GM21360 (cell line): ENCODE data around the gene GRIK3.
"Not testable (repeated sequence)": the region's sequence is repeated elsewhere in the genome, so short reads cannot be mapped to it uniquely, and the experiment has no call there.

ENCODE experiments used
- ATAC-seq: cut with Tn5 transposase; IDR thresholded peaks from one replicate; pipeline ENCODE4 v1.9.1; 2021; ENCODE audit warnings: mild to moderate bottlenecking, moderate library complexity; ENCODE audit not compliant: unreplicated experiment

Gene GRIK3

DNA sequence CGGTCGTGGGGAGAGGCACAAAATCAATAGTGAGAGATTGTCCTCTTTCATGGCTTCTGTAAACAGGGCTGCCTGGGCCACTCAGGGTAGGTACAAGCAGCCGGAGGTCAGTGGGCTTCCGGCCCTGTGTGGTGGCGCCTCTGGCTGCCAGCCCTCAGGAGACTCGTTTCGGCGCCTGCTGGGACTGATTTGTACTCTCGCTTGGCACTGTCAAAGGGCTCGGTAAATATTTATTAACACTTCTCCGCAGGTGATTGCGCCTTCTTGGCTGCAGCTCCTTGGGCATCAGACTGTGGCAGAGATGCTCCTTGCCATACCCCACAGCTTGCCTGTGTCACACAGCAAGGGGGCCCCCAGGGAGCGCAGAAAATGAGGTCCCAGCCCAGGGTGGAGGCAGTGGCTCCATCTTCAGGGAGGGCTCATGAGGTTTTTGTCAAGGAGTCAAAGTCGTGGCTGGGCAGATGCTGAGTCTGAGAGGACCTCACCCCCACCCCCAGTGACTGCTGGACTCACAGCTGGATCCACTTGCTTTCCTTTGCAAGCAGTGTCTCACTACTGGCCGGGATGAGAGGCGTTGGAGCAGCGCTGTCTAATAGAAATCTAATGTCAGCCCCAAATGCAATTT, 262.5 kb downstream of the GRIK3 start:
- no peak for ATAC-seq

DNA sequence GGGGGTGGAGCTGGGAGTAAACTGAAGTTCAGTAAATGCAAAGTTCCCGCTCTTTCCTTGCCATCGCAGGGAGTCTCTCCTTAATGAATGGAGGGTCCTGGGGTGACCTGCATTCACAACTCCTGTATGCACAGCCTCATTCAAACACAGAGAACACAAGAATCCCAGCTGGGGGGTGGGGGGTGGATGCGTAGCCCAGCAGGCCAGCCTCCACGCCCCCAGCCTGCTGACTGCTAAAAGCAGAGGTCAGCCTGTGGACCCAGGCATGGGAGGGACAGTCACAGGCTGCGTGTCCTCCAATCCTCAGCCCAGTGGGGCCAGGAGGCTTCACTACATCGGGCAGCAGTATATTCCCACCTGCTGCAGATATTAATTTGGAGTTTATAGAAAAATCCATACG, 263.1 kb downstream of the GRIK3 start:
- ATAC-seq, result no peak

DNA sequence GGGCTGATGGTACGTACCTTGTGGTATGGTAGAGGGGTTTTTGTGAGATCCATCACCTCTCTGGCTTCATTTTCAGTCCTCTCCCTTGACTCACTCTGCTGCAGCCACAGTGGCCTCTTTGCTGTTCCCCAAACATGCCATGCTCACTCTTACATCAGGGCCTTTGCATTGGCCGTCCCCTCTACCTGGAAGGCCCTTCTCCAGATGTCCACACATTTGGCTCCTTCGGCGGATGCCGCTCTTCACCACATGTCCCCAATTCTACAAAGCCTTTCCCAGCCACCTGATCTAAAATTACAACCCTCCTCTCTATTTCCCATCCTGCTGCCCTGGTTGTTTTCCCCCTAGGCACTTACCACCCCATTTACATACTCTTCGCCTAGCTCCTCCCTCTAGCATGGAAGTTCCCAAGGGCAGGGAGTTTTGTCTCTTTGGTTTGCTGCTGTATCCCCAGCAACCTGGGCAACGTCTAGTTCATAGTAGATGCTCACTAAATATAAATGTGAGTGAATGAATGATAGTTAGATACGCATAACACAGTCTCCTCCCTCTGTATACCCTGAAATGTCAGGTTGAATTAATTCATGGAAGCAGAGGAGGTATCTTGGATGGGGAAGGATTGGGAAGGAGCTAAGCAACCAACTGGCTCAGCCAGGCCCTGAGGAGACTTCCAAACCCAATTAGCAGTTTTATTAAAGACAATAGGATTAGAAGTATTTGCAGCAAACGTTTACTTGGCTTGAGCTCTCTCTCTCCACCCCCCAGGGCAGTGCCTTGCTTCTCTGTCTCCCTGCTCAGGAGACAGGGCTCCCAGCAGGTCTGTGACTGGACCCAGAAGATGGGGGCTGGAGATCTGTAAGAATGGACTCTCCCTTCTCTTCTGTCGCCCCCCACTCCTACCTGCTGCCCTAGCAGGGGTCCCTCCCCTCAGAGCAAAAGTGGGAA, 264.2 kb downstream of the GRIK3 start:
- ATAC-seq, result no peak

DNA sequence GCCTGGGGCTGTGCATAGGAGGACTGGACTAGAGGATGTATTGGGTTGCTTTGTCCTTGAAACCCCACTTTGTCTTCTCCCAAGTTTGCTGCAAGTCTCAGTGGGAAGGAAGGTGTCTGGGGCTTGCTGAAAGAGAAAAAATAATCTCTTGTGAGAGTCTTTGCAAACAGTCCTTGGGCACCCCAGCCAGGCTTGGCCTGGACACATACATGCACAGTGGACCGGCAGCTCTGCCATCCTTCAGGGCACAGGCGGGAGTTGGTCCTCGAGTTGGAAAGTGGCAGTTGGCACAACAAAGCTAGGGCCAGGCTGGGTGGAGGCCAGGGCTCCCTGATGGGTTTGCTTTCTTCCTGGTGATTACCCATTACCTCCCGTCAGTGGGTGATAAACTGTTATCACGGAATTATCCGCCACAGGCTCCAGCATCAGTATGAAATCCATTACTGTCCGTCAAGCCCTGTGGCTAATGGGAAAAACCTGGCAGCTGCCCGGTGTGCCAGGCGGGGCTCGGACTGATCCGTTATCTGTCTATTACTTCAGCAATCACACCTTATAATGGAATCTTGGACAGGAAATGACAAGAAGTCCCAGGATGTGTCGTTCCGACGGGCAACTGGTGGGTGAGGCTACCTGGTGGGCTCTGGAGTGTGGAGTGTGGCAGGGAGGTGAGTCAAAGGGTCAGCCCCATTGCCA, 265.7 kb downstream of the GRIK3 start:
- no peak for ATAC-seq

DNA sequence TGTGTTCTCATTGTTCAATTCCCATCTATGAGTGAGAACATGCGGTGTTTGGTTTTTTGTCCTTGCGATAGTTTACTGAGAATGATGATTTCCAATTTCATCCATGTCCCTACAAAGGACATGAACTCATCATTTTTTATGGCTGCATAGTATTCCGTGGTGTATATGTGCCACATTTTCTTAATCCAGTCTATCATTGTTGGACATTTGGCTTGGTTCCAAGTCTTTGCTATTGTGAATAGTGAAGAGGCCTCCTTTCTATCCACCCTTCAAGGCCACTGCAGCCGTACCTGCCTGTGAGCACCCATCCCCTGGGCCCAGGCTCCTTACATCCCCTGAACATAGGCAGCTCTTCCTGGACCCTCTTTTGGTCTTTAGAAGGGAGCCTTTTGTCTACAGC, 266.9 kb downstream of the GRIK3 start:
- ATAC-seq, result not testable (repeated sequence)

DNA sequence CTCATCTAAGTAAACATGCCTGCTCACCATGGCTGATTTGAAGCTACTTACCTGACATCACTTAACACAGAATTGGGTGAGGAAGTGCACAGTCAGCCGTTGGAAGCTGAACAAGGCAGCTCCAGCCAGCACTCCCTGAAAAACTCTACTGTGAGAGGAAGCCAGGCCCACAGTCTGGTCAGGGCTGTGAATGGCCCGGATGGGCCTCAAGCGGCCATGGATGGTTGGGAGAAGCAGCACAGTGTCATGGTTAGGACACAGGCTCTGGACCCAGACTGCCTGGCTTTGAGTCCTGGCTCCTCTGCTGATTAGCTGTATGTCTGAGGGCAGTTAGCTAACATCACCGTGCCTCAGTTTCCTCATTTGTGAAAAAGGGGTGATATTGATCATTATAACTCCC, 267.8 kb downstream of the GRIK3 start:
- ATAC-seq, result no peak

DNA sequence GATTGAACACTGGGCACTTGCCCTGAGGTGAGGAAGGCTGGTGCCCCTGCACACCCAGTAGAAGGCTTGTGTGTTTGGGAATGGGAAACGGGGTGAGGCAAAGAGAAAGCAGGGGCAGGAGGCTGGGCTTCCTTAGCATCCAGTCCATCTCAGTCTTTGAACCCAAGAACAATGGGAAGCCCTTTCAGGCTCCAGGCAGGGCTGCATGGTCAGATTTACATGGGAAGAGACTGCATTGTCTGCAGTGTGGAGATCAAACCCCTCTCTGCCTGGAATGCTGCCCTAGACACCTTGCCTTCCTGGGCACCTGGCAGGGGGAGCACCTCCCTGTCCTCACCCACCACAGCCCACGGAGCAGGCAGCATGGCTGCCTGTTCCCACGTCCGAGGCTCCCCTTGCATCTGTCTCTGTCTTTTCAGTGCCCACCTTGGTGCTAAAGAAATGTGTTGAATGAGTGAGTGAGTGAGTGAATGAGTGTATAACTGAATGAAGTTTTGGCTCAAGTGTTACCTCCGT, 268.5 kb downstream of the GRIK3 start:
- no peak for ATAC-seq

DNA sequence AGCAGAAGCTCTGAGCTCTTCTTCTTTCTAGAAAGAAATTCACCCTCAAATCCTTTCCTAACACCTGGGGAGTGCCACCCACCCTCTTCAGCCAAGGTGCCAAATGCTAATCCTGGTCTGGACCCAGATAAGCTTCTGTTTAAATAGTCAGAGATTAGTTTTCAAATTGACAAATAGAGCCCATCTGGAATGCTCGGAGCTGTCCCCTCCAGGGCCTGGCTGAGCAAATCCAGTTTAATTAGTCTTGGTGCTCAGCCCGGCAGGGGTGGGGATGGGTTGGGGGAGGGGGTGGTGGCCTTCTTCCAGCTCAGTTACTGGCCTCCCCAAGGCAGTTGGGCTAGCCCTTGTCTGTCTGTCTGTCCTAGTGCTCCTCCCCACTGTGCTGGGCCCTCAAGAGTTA, 269.5 kb downstream of the GRIK3 start:
- ATAC-seq, result no peak

DNA sequence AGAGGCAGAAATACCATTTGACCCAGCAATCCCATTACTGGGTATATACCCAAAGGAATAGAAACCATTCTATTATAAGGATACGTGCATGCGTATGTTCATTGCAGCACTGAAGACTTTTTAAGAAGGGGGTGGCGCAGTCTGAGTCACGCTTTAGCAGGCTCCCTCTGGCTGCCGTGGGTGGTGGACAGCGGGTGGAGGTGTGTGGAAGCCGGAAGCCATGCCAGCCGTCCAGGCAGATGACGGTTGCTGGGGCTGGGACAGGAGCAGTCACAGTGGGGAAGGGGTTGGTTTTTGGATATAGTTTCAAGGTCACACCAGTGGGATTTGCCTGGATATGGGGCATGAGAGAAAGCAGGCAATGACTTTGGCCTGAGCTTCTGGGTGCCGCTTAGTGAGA, 270.5 kb downstream of the GRIK3 start:
- no peak for ATAC-seq

DNA sequence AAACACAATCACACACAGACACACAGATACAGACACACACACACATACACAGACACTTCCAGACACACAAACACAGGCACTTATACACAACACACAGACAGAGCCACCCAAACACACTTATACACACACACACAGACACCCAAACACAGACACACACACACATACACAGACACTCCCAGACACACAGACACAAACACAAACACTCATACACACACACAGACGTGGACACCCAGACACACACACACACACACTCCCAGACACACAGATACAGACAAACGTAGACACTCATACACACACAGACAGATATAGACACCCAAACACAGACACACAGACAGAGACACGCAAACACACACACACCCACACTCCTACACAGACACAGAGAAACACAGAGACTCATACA, 272.1 kb downstream of the GRIK3 start:
- no peak for ATAC-seq

DNA sequence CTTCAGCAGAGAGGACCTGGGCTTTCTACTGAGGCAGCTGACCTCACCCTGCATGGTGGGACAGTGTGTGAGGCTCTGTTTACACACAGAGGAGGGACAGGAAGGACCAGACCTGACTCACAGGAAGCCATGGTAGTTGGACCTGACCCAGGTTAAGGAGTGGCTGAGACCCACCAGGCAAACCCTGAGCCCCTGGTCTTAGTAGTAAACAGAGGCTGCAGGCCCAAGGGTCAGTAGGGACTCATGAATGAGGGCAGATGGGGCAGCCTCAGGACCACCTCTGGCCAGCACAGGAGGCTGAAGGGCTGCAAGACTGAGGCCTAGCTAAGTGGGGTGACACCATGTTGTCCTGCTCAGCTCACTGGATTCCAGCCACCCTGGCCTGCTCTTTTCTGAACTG, 273.2 kb downstream of the GRIK3 start:
- no peak for ATAC-seq

DNA sequence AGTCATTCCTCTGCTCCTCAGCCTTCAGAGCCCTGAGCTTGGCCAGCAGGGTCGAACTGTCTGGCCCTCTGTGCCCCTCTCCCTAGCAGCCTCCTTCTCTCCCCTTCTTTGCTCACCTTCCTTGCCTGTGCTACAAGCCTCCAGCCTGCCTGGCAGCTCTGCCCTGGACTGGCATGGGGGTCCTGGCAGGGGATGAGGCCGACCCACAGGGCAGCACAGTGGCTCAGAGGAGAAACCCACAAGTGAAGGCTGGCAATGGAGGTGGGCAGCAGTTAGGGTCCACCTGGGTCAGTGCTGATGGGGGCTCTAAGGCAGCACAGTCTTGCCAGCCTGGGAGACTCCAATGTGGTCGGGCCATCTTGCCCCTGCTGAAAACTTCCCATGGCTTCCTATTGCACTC, 274.2 kb downstream of the GRIK3 start:
- no peak for ATAC-seq

DNA sequence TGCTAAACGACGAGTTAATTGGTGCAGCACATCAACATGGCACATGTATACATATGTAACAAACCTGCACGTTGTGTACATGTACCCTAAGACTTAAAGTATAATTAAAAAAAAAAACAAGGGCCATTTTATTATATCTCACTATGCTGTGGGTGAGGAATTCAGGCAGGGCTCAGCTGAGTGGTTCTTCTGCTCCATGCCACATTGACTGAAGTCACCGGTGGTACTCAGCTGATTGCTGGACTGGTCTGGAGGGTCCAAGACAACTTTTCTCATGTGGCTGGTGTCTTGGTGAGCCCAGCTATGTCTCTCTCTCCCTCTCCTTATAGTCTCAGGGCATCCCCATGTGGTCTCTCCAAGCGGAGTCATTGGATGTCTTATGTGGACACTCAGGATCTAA, 275.0 kb downstream of the GRIK3 start:
- no peak for ATAC-seq

DNA sequence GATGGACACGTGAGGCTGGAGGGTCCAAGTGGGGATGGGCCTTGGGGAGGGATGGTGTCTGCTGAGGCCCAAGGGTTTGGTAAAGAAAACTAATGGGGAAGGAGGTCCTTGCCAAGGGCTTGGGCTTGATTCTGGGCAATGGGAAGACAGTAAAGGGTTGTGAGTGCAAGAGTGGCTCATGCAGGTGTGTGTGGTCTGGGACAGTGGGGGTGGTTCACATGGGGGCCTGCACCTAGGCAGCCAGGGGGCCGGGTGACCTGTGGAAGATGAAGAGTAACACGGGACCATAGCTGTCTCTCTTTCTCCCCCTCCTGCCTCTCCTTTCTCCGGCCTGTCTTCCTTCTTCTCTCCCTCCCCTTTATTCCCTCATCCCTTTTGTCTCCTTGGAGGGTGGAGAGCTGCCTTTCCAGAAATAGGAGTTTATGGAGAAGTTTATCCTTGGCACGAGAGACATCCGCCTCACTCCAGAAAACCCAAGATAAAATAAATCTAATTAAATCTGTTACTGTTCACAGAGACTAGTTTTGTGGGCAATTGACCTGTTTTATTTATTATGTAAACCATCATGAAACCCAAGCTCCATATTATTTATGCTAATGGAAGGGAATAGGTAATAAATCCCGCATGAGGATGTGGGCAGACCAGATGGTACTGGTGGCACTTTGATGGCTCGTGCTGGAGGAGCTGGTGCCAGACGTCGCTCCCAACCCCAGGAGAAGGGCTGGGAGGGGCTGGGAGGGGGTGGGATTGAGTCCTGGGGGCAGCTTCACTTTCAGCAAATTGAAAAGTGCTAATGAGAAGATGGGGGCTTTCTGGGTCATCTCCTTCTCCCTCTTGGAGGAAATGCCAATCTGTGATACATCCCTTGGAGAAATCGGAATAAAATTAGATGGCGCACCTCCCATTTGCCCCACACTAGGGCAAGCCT, 278.7 kb downstream of the GRIK3 start:
- ATAC-seq, result no peak

DNA sequence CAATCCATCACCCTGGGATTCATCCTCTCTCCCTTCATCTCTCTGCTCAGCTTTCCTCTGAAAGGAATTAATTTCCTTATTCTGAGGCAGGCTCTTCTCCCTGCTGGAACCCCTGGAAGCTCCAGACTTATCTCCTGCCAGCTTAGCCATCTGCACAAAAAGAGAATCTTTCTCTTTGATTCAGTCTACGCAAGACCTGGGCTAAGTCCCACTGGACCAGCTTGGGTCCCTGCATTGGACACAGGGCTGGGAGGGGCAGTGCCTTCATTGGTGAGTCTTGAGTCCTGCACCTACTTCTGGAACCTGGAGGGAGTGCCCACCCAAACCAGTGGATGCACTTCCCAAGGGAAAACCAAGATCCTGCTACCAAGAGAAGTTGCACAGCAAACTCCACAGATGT, 279.9 kb downstream of the GRIK3 start:
- no peak for ATAC-seq

DNA sequence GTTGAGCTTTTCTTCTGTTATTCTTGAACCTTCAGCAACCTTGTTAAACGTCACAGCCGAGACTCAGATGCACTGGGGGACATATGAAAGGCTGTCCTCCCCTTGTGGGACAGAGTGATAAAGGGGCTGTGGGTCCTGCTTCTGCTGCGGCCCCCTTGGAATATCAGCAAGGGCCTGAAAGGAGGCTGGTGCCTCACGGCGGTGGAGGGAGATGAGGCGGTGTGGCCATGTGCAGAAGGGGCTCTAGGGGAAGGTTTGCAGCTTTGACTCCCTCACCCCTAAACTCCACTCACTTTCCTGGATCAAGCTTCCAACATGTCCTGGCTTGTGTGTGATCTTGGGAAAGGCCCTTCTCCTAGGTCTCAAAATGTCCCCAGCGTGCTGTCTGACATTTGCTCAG, 280.9 kb downstream of the GRIK3 start:
- ATAC-seq, result no peak

DNA sequence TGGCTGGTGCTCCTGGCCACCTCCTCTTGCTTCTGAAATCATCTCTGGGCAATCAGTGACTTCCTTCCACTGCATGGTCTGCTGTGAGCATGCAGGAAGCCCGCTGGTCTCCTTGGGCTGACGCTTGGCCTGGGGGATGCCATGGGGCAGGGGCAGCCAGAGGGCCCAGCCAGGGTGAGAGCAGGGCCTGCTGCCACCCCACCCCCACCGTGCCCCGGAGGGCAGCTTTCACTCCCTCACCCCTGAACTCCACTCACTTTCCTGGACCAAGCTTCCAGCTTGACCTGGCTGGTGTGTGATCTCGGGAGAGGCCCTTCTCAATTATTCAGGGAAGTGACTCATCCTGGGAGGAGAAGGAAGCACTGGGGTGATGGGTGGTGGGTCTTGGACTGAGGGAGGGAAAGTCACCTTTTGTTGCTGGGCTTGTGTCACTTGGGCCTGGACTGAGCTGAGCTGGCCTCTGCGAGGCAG, 281.4 kb downstream of the GRIK3 start:
- no peak for ATAC-seq

DNA sequence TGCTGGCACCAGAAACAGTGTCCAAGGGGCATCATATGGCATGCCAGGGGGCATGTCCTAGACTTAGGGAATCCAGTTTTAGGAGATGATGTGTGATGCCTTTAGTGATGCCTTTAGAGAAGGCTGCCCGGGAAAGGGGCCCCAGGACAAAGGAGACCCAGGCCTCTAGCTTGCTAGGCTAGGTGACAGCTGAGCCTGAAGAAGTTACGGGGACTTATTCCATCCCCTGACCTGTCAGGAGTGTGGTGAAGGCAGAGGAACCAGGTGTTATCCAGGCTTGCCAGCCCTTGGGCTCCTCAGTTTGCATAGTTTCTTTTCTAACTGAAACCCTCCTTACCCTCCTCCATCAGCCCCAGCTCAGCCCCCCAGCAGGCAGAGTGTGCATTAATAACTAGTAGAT, 281.9 kb downstream of the GRIK3 start:
- ATAC-seq, result no peak

DNA sequence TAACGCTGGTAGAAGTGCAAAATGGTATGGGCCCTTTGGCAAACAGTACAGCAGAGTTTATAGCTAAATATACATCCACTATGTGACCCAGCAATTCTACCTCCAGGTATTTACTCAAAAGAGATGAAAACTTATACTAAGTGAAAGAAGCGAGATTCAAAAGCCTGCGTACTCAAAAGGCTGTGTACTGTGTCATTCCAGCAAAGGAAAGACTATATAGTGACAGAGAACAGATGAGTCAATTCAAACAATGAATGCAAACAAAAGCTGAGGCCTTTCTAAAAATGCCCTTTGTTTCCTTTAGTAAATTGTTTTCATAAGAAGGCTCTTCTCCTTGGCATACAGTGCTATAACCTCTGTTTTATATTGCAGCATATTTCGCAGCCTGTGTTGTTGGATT, 282.8 kb downstream of the GRIK3 start:
- no peak for ATAC-seq

DNA sequence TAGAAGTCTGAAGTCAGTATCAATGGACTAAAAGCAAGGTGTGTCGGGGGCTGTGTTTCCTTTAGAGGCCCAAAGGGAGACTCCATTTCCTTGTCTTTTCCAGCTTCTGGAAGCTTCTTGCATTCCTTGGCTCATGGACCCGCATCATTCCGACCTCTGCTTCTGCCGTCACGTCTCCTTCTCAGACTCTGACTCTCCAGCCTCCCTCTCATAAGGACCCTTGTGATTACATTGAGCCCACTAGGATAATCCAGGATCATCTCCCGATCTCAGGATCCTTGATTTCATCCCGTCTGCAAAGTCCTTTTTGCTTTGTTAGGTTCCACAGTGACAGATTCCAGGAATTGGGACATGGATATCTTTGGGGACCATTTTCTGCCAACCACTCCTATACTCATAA, 285.8 kb downstream of the GRIK3 start:
- ATAC-seq, result no peak
